ENCODE measurements around the gene CAPN12. TPM values are rescaled to one million over a fixed set of nuclear protein-coding genes. Genes with fewer than 3 reads are reported as not detected.

The CAPN12 gene
- total and polyA plus RNA-seq, 2 of the 8 experiments (the other 6 are each of a cell fraction or from before 2014, with no cell fraction given), result 8.8 to 20.0 TPM

DNA sequence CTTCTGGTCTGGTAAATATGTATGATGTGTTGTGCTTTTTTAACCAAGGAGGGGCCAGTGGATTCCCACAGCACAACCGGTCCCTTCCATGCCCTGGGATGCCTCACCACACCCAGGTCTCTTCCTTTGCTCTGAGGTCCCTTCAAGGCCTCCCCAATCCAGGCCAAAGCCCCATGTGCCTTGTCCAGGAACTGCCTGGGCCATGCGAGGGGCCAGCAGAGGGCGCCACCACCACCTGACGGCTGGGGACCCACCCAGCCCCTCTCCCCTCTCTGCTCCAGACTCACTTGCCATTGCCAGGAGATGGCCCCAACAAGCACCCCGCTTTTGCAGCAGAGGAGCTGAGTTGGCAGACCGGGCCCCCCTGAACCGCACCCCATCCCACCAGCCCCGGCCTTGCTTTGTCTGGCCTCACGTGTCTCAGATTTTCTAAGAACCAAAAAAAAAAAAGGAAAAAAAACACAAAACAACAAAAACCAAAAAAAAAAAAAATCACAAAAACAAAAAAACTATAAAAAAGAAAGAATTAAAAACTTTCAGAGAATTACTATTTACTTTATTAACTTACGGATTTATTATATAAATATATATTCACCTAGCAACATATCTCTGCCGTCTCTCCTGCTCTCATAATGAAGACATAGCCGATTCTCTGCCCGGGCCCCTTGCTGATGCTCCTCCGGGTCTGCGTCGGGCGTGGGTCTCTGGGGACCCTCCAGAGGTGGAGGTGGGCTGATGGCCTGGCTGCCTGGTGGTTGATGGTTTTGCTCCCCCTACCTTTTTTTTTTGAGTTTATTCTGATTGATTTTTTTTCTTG is 14.4 kb downstream of the CAPN12 start (continued):
- TF ChIP-seq, protein P1, sequence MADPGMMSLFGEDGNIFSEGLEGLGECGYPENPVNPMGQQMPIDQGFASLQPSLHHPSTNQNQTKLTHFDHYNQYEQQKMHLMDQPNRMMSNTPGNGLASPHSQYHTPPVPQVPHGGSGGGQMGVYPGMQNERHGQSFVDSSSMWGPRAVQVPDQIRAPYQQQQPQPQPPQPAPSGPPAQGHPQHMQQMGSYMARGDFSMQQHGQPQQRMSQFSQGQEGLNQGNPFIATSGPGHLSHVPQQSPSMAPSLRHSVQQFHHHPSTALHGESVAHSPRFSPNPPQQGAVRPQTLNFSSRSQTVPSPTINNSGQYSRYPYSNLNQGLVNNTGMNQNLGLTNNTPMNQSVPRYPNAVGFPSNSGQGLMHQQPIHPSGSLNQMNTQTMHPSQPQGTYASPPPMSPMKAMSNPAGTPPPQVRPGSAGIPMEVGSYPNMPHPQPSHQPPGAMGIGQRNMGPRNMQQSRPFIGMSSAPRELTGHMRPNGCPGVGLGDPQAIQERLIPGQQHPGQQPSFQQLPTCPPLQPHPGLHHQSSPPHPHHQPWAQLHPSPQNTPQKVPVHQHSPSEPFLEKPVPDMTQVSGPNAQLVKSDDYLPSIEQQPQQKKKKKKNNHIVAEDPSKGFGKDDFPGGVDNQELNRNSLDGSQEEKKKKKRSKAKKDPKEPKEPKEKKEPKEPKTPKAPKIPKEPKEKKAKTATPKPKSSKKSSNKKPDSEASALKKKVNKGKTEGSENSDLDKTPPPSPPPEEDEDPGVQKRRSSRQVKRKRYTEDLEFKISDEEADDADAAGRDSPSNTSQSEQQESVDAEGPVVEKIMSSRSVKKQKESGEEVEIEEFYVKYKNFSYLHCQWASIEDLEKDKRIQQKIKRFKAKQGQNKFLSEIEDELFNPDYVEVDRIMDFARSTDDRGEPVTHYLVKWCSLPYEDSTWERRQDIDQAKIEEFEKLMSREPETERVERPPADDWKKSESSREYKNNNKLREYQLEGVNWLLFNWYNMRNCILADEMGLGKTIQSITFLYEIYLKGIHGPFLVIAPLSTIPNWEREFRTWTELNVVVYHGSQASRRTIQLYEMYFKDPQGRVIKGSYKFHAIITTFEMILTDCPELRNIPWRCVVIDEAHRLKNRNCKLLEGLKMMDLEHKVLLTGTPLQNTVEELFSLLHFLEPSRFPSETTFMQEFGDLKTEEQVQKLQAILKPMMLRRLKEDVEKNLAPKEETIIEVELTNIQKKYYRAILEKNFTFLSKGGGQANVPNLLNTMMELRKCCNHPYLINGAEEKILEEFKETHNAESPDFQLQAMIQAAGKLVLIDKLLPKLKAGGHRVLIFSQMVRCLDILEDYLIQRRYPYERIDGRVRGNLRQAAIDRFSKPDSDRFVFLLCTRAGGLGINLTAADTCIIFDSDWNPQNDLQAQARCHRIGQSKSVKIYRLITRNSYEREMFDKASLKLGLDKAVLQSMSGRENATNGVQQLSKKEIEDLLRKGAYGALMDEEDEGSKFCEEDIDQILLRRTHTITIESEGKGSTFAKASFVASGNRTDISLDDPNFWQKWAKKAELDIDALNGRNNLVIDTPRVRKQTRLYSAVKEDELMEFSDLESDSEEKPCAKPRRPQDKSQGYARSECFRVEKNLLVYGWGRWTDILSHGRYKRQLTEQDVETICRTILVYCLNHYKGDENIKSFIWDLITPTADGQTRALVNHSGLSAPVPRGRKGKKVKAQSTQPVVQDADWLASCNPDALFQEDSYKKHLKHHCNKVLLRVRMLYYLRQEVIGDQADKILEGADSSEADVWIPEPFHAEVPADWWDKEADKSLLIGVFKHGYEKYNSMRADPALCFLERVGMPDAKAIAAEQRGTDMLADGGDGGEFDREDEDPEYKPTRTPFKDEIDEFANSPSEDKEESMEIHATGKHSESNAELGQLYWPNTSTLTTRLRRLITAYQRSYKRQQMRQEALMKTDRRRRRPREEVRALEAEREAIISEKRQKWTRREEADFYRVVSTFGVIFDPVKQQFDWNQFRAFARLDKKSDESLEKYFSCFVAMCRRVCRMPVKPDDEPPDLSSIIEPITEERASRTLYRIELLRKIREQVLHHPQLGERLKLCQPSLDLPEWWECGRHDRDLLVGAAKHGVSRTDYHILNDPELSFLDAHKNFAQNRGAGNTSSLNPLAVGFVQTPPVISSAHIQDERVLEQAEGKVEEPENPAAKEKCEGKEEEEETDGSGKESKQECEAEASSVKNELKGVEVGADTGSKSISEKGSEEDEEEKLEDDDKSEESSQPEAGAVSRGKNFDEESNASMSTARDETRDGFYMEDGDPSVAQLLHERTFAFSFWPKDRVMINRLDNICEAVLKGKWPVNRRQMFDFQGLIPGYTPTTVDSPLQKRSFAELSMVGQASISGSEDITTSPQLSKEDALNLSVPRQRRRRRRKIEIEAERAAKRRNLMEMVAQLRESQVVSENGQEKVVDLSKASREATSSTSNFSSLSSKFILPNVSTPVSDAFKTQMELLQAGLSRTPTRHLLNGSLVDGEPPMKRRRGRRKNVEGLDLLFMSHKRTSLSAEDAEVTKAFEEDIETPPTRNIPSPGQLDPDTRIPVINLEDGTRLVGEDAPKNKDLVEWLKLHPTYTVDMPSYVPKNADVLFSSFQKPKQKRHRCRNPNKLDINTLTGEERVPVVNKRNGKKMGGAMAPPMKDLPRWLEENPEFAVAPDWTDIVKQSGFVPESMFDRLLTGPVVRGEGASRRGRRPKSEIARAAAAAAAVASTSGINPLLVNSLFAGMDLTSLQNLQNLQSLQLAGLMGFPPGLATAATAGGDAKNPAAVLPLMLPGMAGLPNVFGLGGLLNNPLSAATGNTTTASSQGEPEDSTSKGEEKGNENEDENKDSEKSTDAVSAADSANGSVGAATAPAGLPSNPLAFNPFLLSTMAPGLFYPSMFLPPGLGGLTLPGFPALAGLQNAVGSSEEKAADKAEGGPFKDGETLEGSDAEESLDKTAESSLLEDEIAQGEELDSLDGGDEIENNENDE (IDR thresholded peaks at IDR 0.05; ENCODE audit: insufficient replicate concordance, low read length), result no peak
- TF ChIP-seq PHF8 (conservative IDR thresholded peaks at IDR 0.05; ENCODE audit: low read depth, low read length) (no peak), GTF2F1 (IDR thresholded peaks at IDR 0.05; ENCODE audit: borderline replicate concordance, low read depth, low read length) (no peak), RXRA (IDR thresholded peaks at IDR 0.05; ENCODE audit: insufficient read depth, low read depth, low read length) (no peak), CEBPB (IDR thresholded peaks at IDR 0.05; ENCODE audit: low read depth, low read length) (no peak), SP1 (IDR thresholded peaks at IDR 0.05; ENCODE audit: low read depth, low read length) (peak; percentile 3; the same call in 1 of the 2 replicates), KDM5A (IDR thresholded peaks at IDR 0.05; ENCODE audit: low read length) (no peak), SAP30 (IDR thresholded peaks at IDR 0.05; ENCODE audit: insufficient read depth, insufficient replicate concordance, low read length) (no peak), SIRT6 (IDR thresholded peaks at IDR 0.05; ENCODE audit: low read length) (no peak), SP2 (IDR thresholded peaks at IDR 0.05; ENCODE audit: low read length) (no peak; the same call in 1 of the 2 replicates), BCL11A (IDR thresholded peaks at IDR 0.05; ENCODE audit: low read depth in 2 of 2, low read length in 2 of 2) (no peak)
